Activated CD4-positive, alpha-beta memory T cell treated with anti-CD3 and anti-CD28 coated beads for 36 hours (primary cell): Measurements from ENCODE around the gene DEK. TPM values are rescaled to one million over a fixed set of nuclear protein-coding genes. Genes with fewer than 3 reads are reported as not detected.
"Not testable (repeated sequence)": the region's sequence is repeated elsewhere in the genome, so short reads cannot be mapped to it uniquely, and the experiment has no call there.

Experiments used
- CTCF ChIA-PET: fragments of 350-600 bp; sonication (Branson Sonifier 250); formaldehyde crosslinking; loops from one replicate; lab custom pipeline; 2021; ENCODE audit warnings: antibody characterized with exemption, inconsistent platforms; lab: Charles Lee
- POLR2A ChIA-PET: fragments of 350-600 bp; sonication (Branson Sonifier 250); formaldehyde crosslinking; loops from one replicate; lab custom pipeline; 2021; ENCODE audit warnings: antibody characterized with exemption; lab: Charles Lee
- DNase-seq: peaks from one replicate; pipeline ENCODE4 v3.0.0-alpha.2; 2020
- H3K27ac Mint-ChIP-seq: one replicate; pipeline ENCODE4 v1.8.0; 2021; ENCODE audit warnings: mixed read lengths
- H3K27me3 Mint-ChIP-seq: one replicate; pipeline ENCODE4 v1.8.0; 2021; ENCODE audit warnings: mixed read lengths
- H3K36me3 Mint-ChIP-seq: one replicate; pipeline ENCODE4 v1.8.0; 2021; ENCODE audit warnings: mixed read lengths
- H3K4me1 Mint-ChIP-seq: one replicate; pipeline ENCODE4 v1.8.0; 2021; ENCODE audit warnings: low read depth, mixed read lengths
- H3K4me3 Mint-ChIP-seq: one replicate; pipeline ENCODE4 v1.8.0; 2021; ENCODE audit warnings: mild to moderate bottlenecking, mixed read lengths
- H3K9me3 Mint-ChIP-seq: one replicate; pipeline ENCODE4 v1.8.0; 2021; ENCODE audit warnings: mixed read lengths
- intact Hi-C: fragments of 100-400 bp; cut with micrococcal nuclease; formaldehyde crosslinking; loops from one replicate; pipeline ENCODE4 v1.15.1; 2023
- total RNA-seq, 2 experiments: library from RNA; stranded (reverse); gene quantifications; one replicate each; pipeline ENCODE4 v1.2.3, GENCODE V29; 2021

DEK gene
- total RNA-seq, 2 experiments from 2014 or later = 180 to 182 TPM

DNA sequence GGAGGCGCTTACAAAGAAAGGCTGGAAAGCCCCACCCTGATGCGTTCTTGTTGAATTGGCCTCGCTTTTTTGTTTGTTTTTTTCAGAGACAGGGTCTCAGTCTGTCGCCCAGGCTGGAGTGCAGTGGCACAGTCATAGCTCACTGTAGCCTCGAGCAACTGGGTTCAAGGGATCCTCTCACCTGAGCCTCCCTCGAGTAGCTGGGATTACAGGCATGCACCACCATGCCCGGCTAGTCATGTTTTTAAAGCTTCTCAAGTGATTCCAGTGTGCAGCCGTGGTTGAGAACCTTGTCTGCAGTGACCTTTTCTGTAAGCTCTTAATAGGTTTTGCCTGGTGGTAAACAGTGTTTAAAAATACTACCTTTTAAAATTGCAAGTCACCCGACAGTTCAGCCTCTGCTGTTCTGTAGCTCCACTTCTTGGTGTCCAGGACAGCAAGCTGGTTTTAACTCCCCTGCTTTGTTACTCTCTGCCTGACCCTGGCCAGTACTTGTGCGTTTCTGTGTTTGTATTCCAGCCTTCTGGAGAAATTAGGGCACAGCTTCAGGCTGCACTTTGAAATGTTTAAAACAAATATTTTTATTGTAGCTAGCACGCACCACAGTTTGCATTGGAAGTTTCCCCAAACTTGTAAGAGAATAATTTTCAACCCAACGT, 54.7 kb downstream of the DEK start:
- Mint-ChIP-seq H3K9me3 (no peaks in the 10 kb centered on the region), H3K4me3 (no peak overlapping the region), H3K36me3 (peaks cover 27% of the 10 kb centered on the region), H3K27me3 (no peaks in the 10 kb centered on the region), H3K4me1 (peaks cover 23% of the 10 kb centered on the region), H3K27ac (no peak overlapping the region)
- POLR2A ChIA-PET = interaction anchor here (0.6 kb wide), 1 partner anchor 541 kb away, joined by 3 read pairs; no protein-coding TSS in a partner anchor
- intact Hi-C loops = no loop called here
- no peak for DNase-seq
- CTCF ChIA-PET = no interaction called here

DNA sequence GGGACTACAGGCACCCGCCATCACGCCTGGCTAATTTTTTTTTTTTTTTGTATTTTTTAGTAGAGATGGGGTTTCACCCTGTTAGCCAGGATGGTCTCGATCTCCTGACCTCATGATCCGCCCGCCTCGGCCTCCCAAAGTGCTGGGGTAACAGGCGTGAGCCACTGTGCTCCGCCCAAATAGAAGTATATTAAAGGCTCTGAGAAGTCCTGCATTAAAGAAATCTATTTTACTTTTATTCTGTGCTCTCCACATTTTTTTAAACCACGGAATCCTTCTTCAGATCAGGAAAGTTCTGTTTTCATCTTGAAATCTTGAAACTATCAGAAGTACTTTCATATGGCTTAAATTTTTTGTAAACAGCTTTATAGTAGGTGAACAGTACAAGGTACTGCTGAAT, 55.6 kb downstream of the DEK start:
- POLR2A ChIA-PET, H3K27ac Mint-ChIP-seq, CTCF ChIA-PET, DNase-seq, H3K27me3 Mint-ChIP-seq, H3K9me3 Mint-ChIP-seq, intact Hi-C loops, H3K4me3 Mint-ChIP-seq: not testable (repeated sequence)
- peaks cover 16% of the 10 kb centered on the region for H3K4me1 Mint-ChIP-seq
- peaks cover 21% of the 10 kb centered on the region for H3K36me3 Mint-ChIP-seq

DNA sequence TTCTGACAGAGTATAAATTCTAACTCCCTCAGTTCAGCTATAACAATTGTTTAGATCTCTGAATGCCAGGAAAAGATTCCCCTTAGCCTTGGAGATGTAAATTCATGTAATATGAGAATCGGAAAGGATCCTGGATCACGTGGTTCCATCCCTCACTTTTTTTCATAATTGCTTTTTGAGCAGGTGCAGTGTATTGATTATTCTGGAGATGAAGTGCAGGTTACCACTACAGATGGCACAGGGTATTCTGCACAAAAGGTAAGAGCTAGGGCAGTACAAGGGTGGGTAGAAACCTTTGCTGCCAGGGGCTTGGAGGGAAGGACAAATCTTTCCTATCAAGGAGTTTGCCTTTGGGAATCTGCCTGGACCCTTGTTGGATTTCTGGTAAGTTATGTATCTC, 56.4 kb downstream of the DEK start:
- H3K4me1 Mint-ChIP-seq = peaks cover 11% of the 10 kb centered on the region
- ChIA-PET CTCF (no interaction called here), POLR2A (no interaction called here)
- H3K36me3 Mint-ChIP-seq = peaks cover 22% of the 10 kb centered on the region
- no peaks in the 10 kb centered on the region for H3K9me3 Mint-ChIP-seq
- no peak for DNase-seq
- intact Hi-C loops = no loop called here
- H3K27ac Mint-ChIP-seq = no peak overlapping the region
- H3K27me3 Mint-ChIP-seq = no peaks in the 10 kb centered on the region
- no peak overlapping the region for H3K4me3 Mint-ChIP-seq

DNA sequence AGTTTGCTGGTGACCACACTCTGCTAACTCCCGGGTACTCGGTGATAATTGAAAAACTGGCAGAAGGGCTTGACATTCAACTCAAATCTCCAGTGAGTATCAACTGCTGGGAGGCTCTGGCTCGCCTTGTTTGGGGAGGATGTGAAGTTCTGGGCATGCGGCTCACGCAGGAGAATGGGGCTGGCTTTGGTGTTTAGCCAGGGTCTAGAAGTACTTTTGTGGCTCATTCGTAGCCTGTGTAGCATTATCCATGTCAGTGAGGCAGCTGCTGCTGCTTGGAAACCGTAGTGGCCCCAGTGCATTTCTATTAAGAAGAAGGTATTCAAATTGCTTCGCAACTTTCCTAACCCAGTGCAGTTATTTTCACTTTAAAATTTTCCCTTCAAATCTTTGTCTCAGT, 56.9 kb downstream of the DEK start:
- H3K9me3 Mint-ChIP-seq = no peaks in the 10 kb centered on the region
- H3K4me1 Mint-ChIP-seq = peaks cover 11% of the 10 kb centered on the region
- no peak for DNase-seq
- intact Hi-C loops = no loop called here
- H3K27ac Mint-ChIP-seq = no peak overlapping the region
- H3K27me3 Mint-ChIP-seq = no peaks in the 10 kb centered on the region
- CTCF ChIA-PET = no interaction called here
- POLR2A ChIA-PET = no interaction called here
- H3K36me3 Mint-ChIP-seq = peaks cover 17% of the 10 kb centered on the region
- H3K4me3 Mint-ChIP-seq = no peak overlapping the region

DNA sequence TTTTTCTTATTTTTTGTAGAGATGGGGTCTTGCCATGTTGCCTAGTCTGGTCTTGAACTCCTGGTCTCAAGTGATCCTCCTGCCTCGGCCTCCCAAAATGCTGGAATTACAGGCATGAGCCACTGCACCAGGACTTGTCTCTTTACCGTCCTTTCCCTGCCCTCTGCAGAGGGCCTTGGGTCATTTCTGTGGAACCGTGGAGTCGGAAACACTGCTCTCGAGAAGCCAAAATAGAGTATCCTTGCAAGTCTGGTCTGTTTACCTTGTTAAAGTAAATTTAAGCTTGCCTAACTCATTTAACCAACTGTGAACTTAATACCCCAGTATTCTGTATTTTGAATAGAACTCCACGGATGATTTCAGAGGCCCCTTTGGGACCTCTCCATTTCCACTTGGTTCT, 57.7 kb downstream of the DEK start:
- POLR2A ChIA-PET = no interaction called here
- Mint-ChIP-seq H3K4me3 (no peak overlapping the region), H3K27ac (no peak overlapping the region), H3K27me3 (no peaks in the 10 kb centered on the region), H3K9me3 (no peaks in the 10 kb centered on the region), H3K4me1 (peaks cover 6% of the 10 kb centered on the region), H3K36me3 (peaks cover 18% of the 10 kb centered on the region)
- CTCF ChIA-PET = no interaction called here
- intact Hi-C loops = no loop called here
- no peak for DNase-seq

DNA sequence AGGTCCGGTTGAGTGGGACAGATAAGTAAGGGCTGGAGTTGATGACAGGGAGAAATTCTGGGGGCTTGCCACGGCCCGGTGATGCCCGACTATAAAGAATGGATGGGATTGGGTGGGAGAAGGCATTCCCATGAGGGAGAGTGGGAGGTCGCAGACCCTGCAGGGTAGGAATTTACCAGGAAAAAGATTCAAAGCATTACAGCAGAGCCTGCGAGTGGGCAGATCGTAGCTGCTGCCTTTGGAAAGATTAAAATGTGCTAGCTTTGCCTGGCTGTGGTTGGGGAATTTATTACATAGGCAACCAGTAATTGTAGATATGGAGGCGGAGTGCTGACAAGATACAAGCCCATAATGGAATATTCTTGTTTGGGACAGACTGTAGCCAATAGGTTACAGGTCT, 59.6 kb downstream of the DEK start:
- H3K9me3 Mint-ChIP-seq = no peaks in the 10 kb centered on the region
- H3K36me3 Mint-ChIP-seq = peaks cover 25% of the 10 kb centered on the region
- H3K27me3 Mint-ChIP-seq = no peaks in the 10 kb centered on the region
- no peak for DNase-seq
- no peaks in the 10 kb centered on the region for H3K4me1 Mint-ChIP-seq
- no peak overlapping the region for H3K4me3 Mint-ChIP-seq
- CTCF ChIA-PET = interaction anchor here (0.7 kb wide), 1 partner anchor 50 kb away, joined by 3 read pairs; no protein-coding TSS in a partner anchor
- intact Hi-C loops = no loop called here
- POLR2A ChIA-PET = no interaction called here
- H3K27ac Mint-ChIP-seq = no peak overlapping the region

DNA sequence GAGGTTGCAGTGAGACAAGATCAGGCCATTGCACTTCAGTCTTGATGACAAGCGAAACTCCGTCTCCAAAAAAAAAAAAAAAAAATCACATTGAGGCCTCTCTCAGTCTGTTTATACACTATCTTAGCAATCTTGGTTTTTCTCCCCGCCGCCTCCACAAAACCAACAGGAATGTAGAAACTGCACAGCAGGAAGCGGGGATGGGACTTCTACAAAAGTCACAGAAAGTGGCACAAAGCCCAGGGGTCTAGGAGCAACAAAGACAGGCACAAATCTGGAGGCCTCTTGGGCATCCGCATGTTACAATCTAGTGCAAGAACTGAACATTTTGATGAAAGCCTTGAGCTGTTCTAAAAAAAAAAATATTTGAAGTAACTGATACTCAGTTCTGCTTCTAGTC, 60.5 kb downstream of the DEK start:
- intact Hi-C loops = no loop called here
- no peaks in the 10 kb centered on the region for H3K27me3 Mint-ChIP-seq

DNA sequence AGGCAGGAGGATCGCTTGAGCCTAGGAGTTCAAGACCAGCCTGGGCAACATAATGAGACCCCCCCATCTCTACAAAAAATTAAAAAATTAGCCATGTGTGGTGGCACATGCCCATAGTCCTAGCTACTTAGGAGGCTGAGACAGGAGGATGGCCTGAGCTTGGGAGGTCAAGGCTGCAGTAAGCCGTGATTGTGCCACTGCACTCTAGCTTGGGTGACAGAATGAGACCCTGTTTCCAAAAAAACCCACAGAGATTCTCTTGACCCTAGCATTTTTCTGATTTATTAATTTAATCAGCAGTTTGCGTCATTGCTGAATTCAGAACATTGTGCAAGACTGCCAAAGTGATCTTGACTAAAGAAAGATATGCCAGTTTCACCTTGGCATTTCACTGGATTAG, 72.3 kb downstream of the DEK start:
- CTCF ChIA-PET = interaction anchor here (0.6 kb wide), 1 partner anchor 80 kb away, joined by 3 read pairs; no protein-coding TSS in a partner anchor
- H3K9me3 Mint-ChIP-seq = no peaks in the 10 kb centered on the region

More for the DNA sequence above, 60.5 kb downstream of the DEK start:
- ChIA-PET CTCF (interaction anchor here (0.7 kb wide), 1 partner anchor 51 kb away, joined by 3 read pairs; no protein-coding TSS in a partner anchor), POLR2A (no interaction called here)
- no peak for DNase-seq
- H3K9me3 Mint-ChIP-seq = no peaks in the 10 kb centered on the region
- H3K36me3 Mint-ChIP-seq = peaks cover 20% of the 10 kb centered on the region
- no peaks in the 10 kb centered on the region for H3K4me1 Mint-ChIP-seq
- no peak overlapping the region for H3K27ac Mint-ChIP-seq
- no peak overlapping the region for H3K4me3 Mint-ChIP-seq

DNA sequence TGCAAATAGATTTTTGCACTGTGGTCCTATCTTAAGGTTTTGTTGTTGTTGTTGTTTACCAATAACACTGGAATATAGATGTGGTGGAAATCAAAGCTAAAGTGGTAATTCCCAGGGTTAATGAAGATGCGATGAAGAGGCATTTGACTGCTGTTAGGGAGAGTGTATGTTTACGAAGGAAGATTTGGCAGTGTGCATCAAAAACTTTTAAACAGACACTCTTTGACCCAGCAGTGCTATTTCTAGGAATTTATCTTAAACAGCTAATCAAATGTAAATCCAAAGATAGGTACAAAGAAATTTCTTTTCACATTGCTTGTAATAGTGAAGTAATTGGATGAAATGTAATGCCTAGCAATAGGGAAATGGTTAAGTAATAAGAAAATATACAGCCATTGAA, 75.1 kb downstream of the DEK start:
- H3K27me3 Mint-ChIP-seq = no peaks in the 10 kb centered on the region
- no peak for DNase-seq
- no peaks in the 10 kb centered on the region for H3K9me3 Mint-ChIP-seq
- intact Hi-C loops = no loop called here
- POLR2A ChIA-PET = no interaction called here
- no peak overlapping the region for H3K27ac Mint-ChIP-seq
- no peak overlapping the region for H3K4me3 Mint-ChIP-seq
- H3K4me1 Mint-ChIP-seq = peaks cover 2% of the 10 kb centered on the region
- CTCF ChIA-PET = no interaction called here
- peaks cover 18% of the 10 kb centered on the region for H3K36me3 Mint-ChIP-seq

More for the DNA sequence above, 72.3 kb downstream of the DEK start:
- intact Hi-C loops = no loop called here
- no peak for DNase-seq
- Mint-ChIP-seq H3K27ac (no peak overlapping the region), H3K4me1 (no peaks in the 10 kb centered on the region), H3K4me3 (no peak overlapping the region), H3K27me3 (no peaks in the 10 kb centered on the region), H3K36me3 (peaks cover 21% of the 10 kb centered on the region)
- POLR2A ChIA-PET = no interaction called here

DNA sequence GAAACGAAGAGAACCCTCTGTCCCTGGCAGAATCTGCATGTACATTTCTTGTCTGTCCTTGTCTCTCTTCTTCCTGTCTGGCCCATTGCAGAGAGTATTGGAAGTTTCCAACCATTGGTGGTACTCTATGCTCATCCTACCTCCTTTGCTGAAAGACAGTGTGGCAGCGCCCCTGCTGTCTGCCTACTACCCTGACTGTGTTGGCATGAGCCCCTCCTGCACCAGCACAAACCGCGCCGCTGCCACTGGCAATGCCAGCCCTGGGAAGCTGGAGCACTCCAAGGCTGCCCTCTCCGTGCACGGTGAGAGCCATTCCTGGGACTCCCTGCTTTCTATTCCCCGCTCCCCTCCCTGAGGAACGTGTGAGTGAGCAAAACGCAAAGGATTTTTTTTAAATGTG, 76.6 kb downstream of the DEK start:
- no peaks in the 10 kb centered on the region for H3K27me3 Mint-ChIP-seq
- POLR2A ChIA-PET = no interaction called here
- no peak for DNase-seq
- peaks cover 2% of the 10 kb centered on the region for H3K4me1 Mint-ChIP-seq
- H3K36me3 Mint-ChIP-seq = peaks cover 24% of the 10 kb centered on the region
- intact Hi-C loops = no loop called here
- H3K27ac Mint-ChIP-seq = no peak overlapping the region
- no peak overlapping the region for H3K4me3 Mint-ChIP-seq
- CTCF ChIA-PET = no interaction called here
- H3K9me3 Mint-ChIP-seq = no peaks in the 10 kb centered on the region

DNA sequence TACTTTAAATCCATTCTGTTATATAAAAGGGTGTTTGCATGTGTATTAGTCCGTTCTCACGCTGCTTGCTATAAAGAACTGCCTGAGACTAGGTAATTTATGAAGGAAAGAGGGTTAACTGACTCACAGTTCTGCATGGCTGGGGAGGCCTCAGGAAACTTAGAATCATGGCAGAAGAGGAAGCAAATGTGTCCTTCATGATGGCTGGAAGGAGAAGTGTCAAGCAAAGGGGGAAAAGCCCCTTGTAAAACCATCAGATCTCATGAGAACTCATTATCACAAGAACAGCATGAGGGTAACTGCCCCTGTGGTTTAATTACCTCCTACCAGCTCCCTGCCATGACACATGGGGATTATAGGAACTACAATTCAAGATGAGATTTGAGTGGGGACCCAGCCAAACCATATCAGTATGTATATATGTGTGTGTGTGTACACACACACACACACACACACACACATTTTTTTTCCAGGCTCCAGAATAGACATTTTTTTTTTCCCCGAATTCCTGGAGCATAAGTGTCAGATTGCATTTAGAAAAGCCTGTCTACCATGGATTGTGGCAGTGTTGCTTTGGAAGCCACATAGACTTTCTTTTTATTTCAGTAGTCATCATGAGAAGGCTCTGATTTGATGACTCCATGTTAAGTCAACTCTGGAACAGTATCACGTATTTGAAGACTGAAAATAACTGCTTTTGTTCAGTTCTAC, 77.6 kb downstream of the DEK start:
- intact Hi-C loops = no loop called here
- H3K9me3 Mint-ChIP-seq = no peaks in the 10 kb centered on the region
- H3K27ac Mint-ChIP-seq = no peak overlapping the region
- H3K4me1 Mint-ChIP-seq = peaks cover 2% of the 10 kb centered on the region
- no peak overlapping the region for H3K4me3 Mint-ChIP-seq
- H3K27me3 Mint-ChIP-seq = no peaks in the 10 kb centered on the region
- no peak for DNase-seq
- CTCF ChIA-PET = no interaction called here
- POLR2A ChIA-PET = no interaction called here
- H3K36me3 Mint-ChIP-seq = peaks cover 25% of the 10 kb centered on the region

DNA sequence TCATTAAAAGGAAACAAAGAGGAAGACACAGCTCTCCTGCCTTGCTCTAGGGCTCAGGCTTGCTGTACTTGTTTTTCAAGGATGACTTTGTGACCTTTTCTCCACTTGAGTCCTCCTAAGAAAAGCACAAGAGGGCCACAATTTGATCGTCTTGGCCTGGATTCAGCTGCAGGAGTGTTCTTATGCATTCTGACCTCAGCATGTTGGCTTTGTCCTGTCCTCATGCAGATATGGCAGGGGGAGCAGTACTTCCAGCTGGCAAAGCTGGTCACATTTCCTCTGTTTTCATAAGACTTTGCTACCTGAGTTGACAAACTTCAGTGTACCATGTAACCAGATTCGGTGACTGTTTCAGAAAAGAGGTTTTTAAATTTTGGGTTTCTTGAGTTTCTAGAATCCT, 78.3 kb downstream of the DEK start:
- intact Hi-C loops = no loop called here
- Mint-ChIP-seq H3K27me3 (no peaks in the 10 kb centered on the region), H3K4me1 (peaks cover 2% of the 10 kb centered on the region), H3K36me3 (peaks cover 21% of the 10 kb centered on the region), H3K9me3 (no peaks in the 10 kb centered on the region), H3K27ac (no peak overlapping the region), H3K4me3 (no peak overlapping the region)
- no peak for DNase-seq
- POLR2A ChIA-PET = no interaction called here
- CTCF ChIA-PET = no interaction called here

DNA sequence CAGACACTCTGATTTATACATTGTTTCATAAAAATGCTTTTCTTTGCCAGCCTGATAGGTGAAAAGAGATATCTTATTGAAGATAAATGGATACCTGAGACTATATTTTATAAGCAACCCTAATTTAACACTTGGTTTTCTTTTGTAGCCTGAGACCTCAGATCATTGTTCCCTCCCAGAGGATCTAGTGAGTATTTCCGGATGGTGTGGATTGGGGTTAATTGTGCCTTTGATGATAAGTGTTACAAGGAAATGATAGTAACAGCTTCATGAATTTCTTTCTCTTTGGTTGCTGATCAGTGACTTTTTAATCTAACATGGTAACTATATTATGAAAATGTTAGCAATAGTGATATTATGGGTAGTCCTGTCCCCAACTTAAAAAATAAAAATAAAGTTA, 78.7 kb downstream of the DEK start:
- Mint-ChIP-seq H3K36me3 (peaks cover 24% of the 10 kb centered on the region), H3K9me3 (no peaks in the 10 kb centered on the region), H3K4me3 (no peak overlapping the region), H3K27me3 (no peaks in the 10 kb centered on the region), H3K27ac (no peak overlapping the region), H3K4me1 (peaks cover 2% of the 10 kb centered on the region)
- intact Hi-C loops = no loop called here
- POLR2A ChIA-PET = no interaction called here
- CTCF ChIA-PET = no interaction called here
- no peak for DNase-seq
